Activated CD8-positive, alpha-beta T cell treated with anti-CD3 and anti-CD28 coated beads for 36 hours (primary cell): ENCODE measurements around the gene ANKS1B. TPM values are rescaled to one million over a fixed set of nuclear protein-coding genes. Genes with fewer than 3 reads are reported as not detected.

Source experiments
- ATAC-seq: fragments of 200-7000 bp; cut with Tn5 transposase; one replicate; pipeline ENCODE4 v1.10.0; 2021; ENCODE audit warnings: mild to moderate bottlenecking, moderate library complexity
- CTCF ChIA-PET: fragments of 350-600 bp; sonication (Branson Sonifier 250); formaldehyde crosslinking; loops from one replicate; lab custom pipeline; 2021; ENCODE audit warnings: antibody characterized with exemption; lab: Charles Lee
- POLR2A ChIA-PET: fragments of 350-600 bp; sonication (Branson Sonifier 250); formaldehyde crosslinking; loops from one replicate; lab custom pipeline; 2021; ENCODE audit warnings: antibody characterized with exemption; lab: Charles Lee
- DNase-seq: peaks from one replicate; pipeline ENCODE4 v3.0.0-alpha.2; 2020
- H3K27ac Mint-ChIP-seq: one replicate; pipeline ENCODE4 v1.8.0; 2021; ENCODE audit warnings: mild to moderate bottlenecking, mixed read lengths
- H3K27me3 Mint-ChIP-seq: one replicate; pipeline ENCODE4 v1.8.0; 2021; ENCODE audit warnings: mixed read lengths
- H3K36me3 Mint-ChIP-seq: one replicate; pipeline ENCODE4 v1.8.0; 2021; ENCODE audit warnings: low read depth, mixed read lengths
- H3K4me1 Mint-ChIP-seq: one replicate; pipeline ENCODE4 v1.8.0; 2021; ENCODE audit warnings: low read depth, mixed read lengths
- H3K4me3 Mint-ChIP-seq: one replicate; pipeline ENCODE4 v1.8.0; 2021; ENCODE audit warnings: mild to moderate bottlenecking, moderate library complexity, mixed read lengths
- H3K9me3 Mint-ChIP-seq: one replicate; pipeline ENCODE4 v1.8.0; 2021; ENCODE audit warnings: mixed read lengths
- intact Hi-C: fragments of 100-400 bp; cut with micrococcal nuclease; formaldehyde crosslinking; loops from one replicate; pipeline ENCODE4 v1.10.0; 2022
- total RNA-seq, 2 experiments: library from RNA; stranded (reverse); gene quantifications; one replicate each; pipeline ENCODE4 v1.2.3, GENCODE V29; 2021
- TF ChIP-seq, protein P1 (sequence below): fragments of 200-600 bp; IDR thresholded peaks from one replicate; pipeline ENCODE4 v1.8.0; 2022; ENCODE audit warnings: antibody characterized with exemption, mild to moderate bottlenecking

The ANKS1B gene
- total RNA-seq, 2 experiments from 2014 or later = 0.54 TPM; not detected in 1

DNA sequence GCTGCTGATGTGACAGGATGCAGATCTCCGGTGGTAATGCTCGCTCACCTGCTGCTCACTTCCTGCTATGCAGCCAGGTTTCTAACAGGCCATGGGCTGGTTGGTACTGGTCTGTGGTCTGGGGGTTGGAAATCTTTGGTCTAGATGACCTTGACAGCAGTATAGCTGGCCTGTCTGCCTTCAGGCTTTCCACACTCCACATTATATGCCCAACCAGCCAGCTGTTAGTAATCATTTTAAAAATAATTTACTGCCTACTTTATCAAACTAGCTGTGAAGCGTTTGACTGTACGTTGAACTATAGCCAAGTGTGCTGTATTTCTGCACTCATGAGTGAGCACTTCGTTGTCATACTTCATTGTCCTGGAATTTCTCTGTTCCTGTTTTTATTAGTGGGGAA, 761.2 kb downstream of the ANKS1B start:
- Mint-ChIP-seq H3K36me3 (no peaks in the 10 kb centered on the region), H3K9me3 (no peaks in the 10 kb centered on the region), H3K4me3 (no peak overlapping the region), H3K4me1 (no peaks in the 10 kb centered on the region), H3K27me3 (no peaks in the 10 kb centered on the region), H3K27ac (no peak overlapping the region)
- ChIA-PET POLR2A (no interaction called here), CTCF (no interaction called here)
- intact Hi-C loops = no loop called here
- TF ChIP-seq, protein P1, sequence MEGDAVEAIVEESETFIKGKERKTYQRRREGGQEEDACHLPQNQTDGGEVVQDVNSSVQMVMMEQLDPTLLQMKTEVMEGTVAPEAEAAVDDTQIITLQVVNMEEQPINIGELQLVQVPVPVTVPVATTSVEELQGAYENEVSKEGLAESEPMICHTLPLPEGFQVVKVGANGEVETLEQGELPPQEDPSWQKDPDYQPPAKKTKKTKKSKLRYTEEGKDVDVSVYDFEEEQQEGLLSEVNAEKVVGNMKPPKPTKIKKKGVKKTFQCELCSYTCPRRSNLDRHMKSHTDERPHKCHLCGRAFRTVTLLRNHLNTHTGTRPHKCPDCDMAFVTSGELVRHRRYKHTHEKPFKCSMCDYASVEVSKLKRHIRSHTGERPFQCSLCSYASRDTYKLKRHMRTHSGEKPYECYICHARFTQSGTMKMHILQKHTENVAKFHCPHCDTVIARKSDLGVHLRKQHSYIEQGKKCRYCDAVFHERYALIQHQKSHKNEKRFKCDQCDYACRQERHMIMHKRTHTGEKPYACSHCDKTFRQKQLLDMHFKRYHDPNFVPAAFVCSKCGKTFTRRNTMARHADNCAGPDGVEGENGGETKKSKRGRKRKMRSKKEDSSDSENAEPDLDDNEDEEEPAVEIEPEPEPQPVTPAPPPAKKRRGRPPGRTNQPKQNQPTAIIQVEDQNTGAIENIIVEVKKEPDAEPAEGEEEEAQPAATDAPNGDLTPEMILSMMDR = no peak
- DNase-seq (no peak), ATAC-seq (no peak)

DNA sequence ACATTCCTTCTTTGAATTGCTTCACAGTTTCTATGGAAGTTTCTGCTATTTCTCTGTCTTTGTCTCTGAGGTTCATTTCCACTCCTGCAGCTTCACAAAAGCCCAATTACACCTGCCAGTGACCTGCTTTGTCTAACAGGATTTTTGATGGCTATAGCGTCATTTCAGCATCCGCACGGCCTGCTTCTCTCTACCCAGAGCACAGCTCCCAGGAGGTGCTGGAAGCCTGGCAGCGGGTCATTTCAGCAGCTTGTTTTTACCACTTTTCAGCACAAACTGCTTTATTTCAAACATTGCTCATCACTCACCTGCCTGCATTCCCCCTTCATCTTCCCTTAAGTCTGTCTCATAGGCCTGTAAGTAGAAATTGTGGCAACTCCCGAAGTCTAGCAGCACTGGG, 771.7 kb downstream of the ANKS1B start:
- H3K4me3 Mint-ChIP-seq = no peak overlapping the region
- no peaks in the 10 kb centered on the region for H3K27me3 Mint-ChIP-seq

DNA sequence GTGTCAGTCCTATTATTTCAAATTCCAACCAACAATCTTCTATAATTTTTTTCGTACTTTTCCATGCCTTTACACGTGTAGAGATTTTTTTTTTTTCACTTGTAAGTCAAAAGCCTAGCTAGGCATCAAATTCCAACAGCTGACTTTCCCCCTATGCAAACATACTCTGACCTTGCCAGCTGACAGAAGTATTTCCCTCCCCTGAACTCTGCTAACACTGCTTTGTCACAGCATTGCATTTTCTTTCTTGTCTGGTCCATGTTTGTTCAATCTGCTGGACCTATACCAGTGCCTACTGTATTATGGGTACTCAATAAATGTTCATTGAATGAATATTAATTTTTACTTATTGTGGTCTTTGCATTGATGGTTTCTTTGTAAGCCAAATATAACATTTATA, 772.5 kb downstream of the ANKS1B start:
- intact Hi-C loops = no loop called here
- Mint-ChIP-seq H3K9me3 (no peaks in the 10 kb centered on the region), H3K4me3 (no peak overlapping the region), H3K4me1 (no peaks in the 10 kb centered on the region), H3K27me3 (no peaks in the 10 kb centered on the region), H3K27ac (no peak overlapping the region), H3K36me3 (no peaks in the 10 kb centered on the region)
- TF ChIP-seq, protein P1 = no peak
- ChIA-PET CTCF (no interaction called here), POLR2A (no interaction called here)
- no peak for ATAC-seq
- DNase-seq = no peak

More for the DNA sequence above, 771.7 kb downstream of the ANKS1B start:
- no peak for ATAC-seq
- DNase-seq = no peak
- H3K36me3 Mint-ChIP-seq = no peaks in the 10 kb centered on the region
- H3K4me1 Mint-ChIP-seq = no peaks in the 10 kb centered on the region
- TF ChIP-seq, protein P1 = no peak
- POLR2A ChIA-PET = interaction anchor here (0.6 kb wide), 1 partner anchor 193 kb away, joined by 3 read pairs; no protein-coding TSS in a partner anchor
- H3K27ac Mint-ChIP-seq = no peak overlapping the region
- H3K9me3 Mint-ChIP-seq = no peaks in the 10 kb centered on the region
- CTCF ChIA-PET = no interaction called here
- intact Hi-C loops = no loop called here

DNA sequence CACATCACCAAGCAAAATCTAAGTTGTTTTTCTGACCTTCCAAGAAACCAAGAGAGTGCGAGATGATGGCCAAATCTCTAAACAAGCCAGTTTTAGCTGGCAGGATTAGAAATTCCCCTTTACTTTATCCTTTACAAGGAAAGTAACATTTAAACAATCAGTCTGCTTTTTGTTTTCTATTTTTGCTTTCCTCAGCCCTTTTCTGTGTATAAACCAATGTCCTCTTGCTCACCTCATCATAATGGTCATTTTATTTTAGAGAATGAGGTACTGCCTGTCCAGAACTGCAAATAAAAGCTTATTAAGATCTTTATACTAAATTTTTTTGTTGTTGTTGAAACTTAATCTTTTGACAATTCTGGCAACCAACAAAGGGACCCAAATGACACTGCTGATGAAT, 779.6 kb downstream of the ANKS1B start:
- TF ChIP-seq, protein P1 = no peak
- H3K27me3 Mint-ChIP-seq = no peaks in the 10 kb centered on the region
- ChIA-PET POLR2A (no interaction called here), CTCF (no interaction called here)
- no peaks in the 10 kb centered on the region for H3K4me1 Mint-ChIP-seq
- no peak for DNase-seq
- intact Hi-C loops = no loop called here
- H3K27ac Mint-ChIP-seq = no peak overlapping the region
- no peak overlapping the region for H3K4me3 Mint-ChIP-seq
- H3K36me3 Mint-ChIP-seq = no peaks in the 10 kb centered on the region
- no peaks in the 10 kb centered on the region for H3K9me3 Mint-ChIP-seq
- no peak for ATAC-seq

DNA sequence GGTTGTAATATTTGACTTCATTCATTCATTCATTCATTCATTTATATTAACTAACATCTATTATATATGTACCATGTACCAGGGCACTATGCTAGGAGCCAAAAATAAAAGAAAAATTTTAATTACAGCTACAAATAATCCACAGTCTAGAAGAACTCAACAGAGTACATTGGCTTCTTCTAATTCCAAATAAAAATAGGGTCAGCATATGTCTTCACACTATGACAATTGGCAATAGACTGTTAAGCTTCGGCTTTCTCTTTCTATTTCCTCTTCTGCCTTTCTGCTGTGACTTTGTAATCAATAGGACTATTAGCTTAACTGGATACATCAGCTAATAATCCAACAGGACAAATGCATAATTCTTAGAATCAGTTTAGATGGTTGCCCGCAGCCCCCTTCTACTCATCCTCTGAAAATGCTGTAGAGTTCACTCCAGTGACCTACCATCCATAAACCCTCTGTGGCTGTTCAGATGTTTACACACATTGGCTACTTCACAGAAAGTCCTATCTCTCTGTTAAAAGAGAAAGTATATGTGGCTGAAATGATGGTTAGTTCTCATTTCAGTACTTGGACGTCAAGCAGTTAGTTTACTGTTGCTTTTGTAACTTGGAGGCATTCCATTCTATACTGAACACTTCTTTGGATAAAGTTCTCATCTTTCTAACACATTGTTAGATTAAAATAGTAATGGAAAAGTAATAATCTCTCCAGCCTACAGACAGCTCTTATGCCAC, 782.7 kb downstream of the ANKS1B start:
- intact Hi-C loops = no loop called here
- ATAC-seq (no peak), DNase-seq (no peak)
- Mint-ChIP-seq H3K27ac (no peak overlapping the region), H3K4me3 (no peak overlapping the region), H3K9me3 (no peaks in the 10 kb centered on the region), H3K36me3 (no peaks in the 10 kb centered on the region), H3K4me1 (no peaks in the 10 kb centered on the region), H3K27me3 (no peaks in the 10 kb centered on the region)
- ChIA-PET CTCF (no interaction called here), POLR2A (no interaction called here)
- TF ChIP-seq, protein P1 = no peak
